ENCODE results near the gene SORBS2. TPM values are rescaled to one million over a fixed set of nuclear protein-coding genes. Genes with fewer than 3 reads are reported as not detected.

The SORBS2 gene
- total and polyA plus RNA-seq, 2 of the 8 experiments (the other 6 are each of a cell fraction or from before 2014, with no cell fraction given): 73.0 to 87.1 TPM

GRCh38 chr4:185654311-185654710 lies 157.7 kb downstream of the SORBS2 start:
- Histone ChIP-seq H4K5ac (ENCODE audit: insufficient read length, low read depth, low read length) (no peak overlapping the region), H3K27ac (ENCODE audit: low read depth, low read length) (no peak overlapping the region), H3K79me2 (ENCODE audit: control insufficient read depth in 1 of 2, insufficient read depth in 2 of 2, low read length in 2 of 2) (no peaks in the 10 kb centered on the region), H2BK15ac (ENCODE audit: low read length) (no peak overlapping the region; the same call in 1 of the 2 replicates), H3K14ac (ENCODE audit: insufficient read length) (no peak overlapping the region), H4K20me1 (replicated peaks in 1 of 2; ENCODE audit: control insufficient read depth in 1 of 2, insufficient read depth in 2 of 2, low read length in 2 of 2) (no peaks in the 10 kb centered on the region), H3K4me2 (ENCODE audit: insufficient read depth in 1 of 2, low read depth in 2 of 2, low read length in 2 of 2) (no peak overlapping the region), H4K8ac (ENCODE audit: extremely low read depth, insufficient read depth, low read length) (no peak overlapping the region), H3K36me3 (ENCODE audit: control insufficient read depth in 2 of 4, insufficient read depth in 4 of 4, low read length in 3 of 4) (peaks cover 0 to 3% (median 0%) of the 10 kb centered on the region in 4 experiments; a peak in 4 of 8 replicates), H2AK5ac (ENCODE audit: low read depth, low read length) (no peak overlapping the region), H3K4me1 (replicated peaks in 1 of 4; ENCODE audit: control insufficient read depth in 3 of 4, insufficient read depth in 4 of 4, low read length in 3 of 4) (peaks cover 8 to 30% (median 24%) of the 10 kb centered on the region in 4 experiments), H2BK12ac (ENCODE audit: low read depth, low read length) (0 out of 2 replicates have a peak overlapping the region, but pooled peaks have one; percentile 41), H3K9me3 (ENCODE audit: insufficient read depth in 2 of 2, low read depth in 1 of 2, low read length in 1 of 2) (no peaks in the 10 kb centered on the region), H3K4me3 (ENCODE audit: extremely low read depth in 1 of 4, insufficient read depth in 2 of 4, low read depth in 3 of 4, low read length in 4 of 4) (no peak overlapping the region), H2AFZ (ENCODE audit: low read length) (no peak overlapping the region), H3K56ac (replicated peaks; ENCODE audit: insufficient read length, low read depth, low read length) (no peak overlapping the region), H2BK120ac (replicated peaks; ENCODE audit: low read depth, low read length) (no peak overlapping the region), H3K23ac (ENCODE audit: insufficient read length) (no peak overlapping the region), H3K9ac (replicated peaks in 1 of 4; ENCODE audit: extremely low read depth in 1 of 4, low read depth in 3 of 4, low read length in 3 of 4) (no peak overlapping the region), H3K18ac (ENCODE audit: extremely low read depth, low read length) (no peak overlapping the region), H2BK20ac (ENCODE audit: low read length) (no peak overlapping the region), H3K23me2 (ENCODE audit: low read depth, low read length) (no peaks in the 10 kb centered on the region), H3K79me1 (ENCODE audit: low read depth, low read length) (no peaks in the 10 kb centered on the region), H4K91ac (replicated peaks; ENCODE audit: insufficient read length, low read length) (no peak overlapping the region), H3K4ac (replicated peaks; ENCODE audit: insufficient read length, low read depth, low read length) (no peak overlapping the region), H2BK5ac (ENCODE audit: low read depth, low read length) (no peak overlapping the region), H3K27me3 (replicated peaks in 1 of 4; ENCODE audit: control insufficient read depth in 3 of 4, extremely low read depth in 1 of 4, insufficient read depth in 3 of 4, low read length in 3 of 4) (no peaks in the 10 kb centered on the region)
- no peak for DNase-seq (ENCODE audit: low read depth in 1 of 2, low spot score in 2 of 2)
- FAIRE-seq: no peak
- POLR2A ChIA-PET (ENCODE audit: partially characterized antibody): interaction anchor here (0.6 kb wide), 1 partner anchor 184 kb away, joined by 3 read pairs; no protein-coding TSS in a partner anchor
- TF ChIP-seq SRF (IDR thresholded peaks at IDR 0.05; ENCODE audit: low read depth, low read length) (no peak), POU5F1 (IDR thresholded peaks at IDR 0.05; ENCODE audit: low read depth, low read length) (no peak), CHD1 (IDR thresholded peaks at IDR 0.05; ENCODE audit: low read depth, low read length) (no peak), GTF2F1 (IDR thresholded peaks at IDR 0.05; ENCODE audit: borderline replicate concordance, low read depth, low read length) (no peak), PHF8 (conservative IDR thresholded peaks at IDR 0.05; ENCODE audit: low read depth, low read length) (no peak), YY1 (IDR thresholded peaks at IDR 0.05; ENCODE audit: low read depth, low read length) (no peak), SUZ12 (IDR thresholded peaks at IDR 0.05; ENCODE audit: low read length) (no peak)
- CTCF ChIA-PET (ENCODE audit: partially characterized antibody): interaction anchor here (1.1 to 1.5 kb wide), 3 partner anchors 14 to 414 kb away, joined by 3 to 6 read pairs (median 3); partner anchors contain the start of gene TLR3
- 78% methylated on average over 3 of the region's 3 CpGs; no CpG with 5 or more reads in 1 of the 2 experiments for WGBS, 2 experiments (ENCODE audit: extremely low coverage in 1 of 2, insufficient coverage in 1 of 2, insufficient read length in 1 of 2, insufficient replicate concordance in 2 of 2, low coverage in 1 of 2, low lambda C conversion rate in 2 of 2, missing lambda C conversion rate in 1 of 2)
